ENCODE results near the gene GMDS.

DNA sequence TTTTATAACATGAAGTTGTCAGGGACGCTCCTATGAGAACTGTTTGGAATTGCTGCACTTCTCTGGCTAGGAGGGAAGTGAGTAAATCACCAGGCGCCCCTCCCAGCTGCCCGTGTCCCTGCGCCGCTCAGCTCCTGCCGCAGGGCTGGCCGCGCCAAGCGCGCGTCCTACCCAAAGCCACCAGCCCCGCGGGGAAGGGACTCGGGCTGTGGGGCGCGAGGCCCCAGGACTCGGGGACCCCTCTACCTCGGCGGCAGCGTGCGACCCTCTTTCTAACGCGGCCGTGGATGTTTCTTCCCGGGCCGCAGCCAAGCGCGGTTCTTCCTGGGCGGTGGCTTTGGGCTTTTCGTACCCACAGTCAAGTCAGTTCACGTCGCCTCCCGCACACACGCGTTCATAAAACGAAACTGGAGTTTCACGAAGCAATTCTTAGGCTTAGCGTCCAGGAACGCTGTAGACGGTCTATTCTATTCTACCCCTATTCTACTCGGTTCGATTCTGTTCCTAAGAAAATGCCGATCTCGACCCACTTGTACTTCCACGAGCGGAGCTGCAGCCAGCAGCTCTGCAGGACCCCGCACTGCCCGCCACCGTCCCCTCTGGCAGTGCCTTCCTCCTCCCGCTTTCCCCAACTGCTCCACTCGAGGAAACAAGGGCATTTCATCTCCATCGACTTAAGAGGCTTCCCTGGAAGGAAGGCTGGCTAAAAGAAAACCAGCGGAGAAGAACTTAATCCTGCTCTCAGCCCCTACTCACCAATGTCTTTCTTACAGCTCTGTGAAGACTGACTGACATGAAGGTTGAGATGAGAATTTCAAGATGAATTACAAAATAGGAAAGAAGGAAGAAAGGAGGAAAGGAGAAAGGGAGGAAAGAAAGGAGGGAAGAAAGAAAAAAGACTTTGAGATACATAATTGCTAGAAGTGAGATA is 620.3 kb downstream of the GMDS start:
- TF ChIP-seq CTCF (IDR thresholded peaks at IDR 0.05; ENCODE audit: low read depth, low read length) (no peak), EZH2phosphoT487 (IDR thresholded peaks at IDR 0.05; ENCODE audit: low read depth) (no peak)

All from OCI-LY3 (cell line).